Adrenal gland (tissue), 5 donors: ENCODE results near the gene MCU.

Experiments used
- POLR2A ChIP-seq, 2 donors: fragments of 450-650 bp; IDR thresholded peaks; one replicate each; pipeline ENCODE4 v1.6.1; 2017; ENCODE audit warnings: antibody characterized with exemption in 2 of 2, mild to moderate bottlenecking in 2 of 2, moderate library complexity in 1 of 2
- TF ChIP-seq, protein P1 (sequence below), 6 experiments: fragments of 450-650 bp in 4 of 6; fragments of 200-600 bp in 2 of 6; sonication (generic) in 1 of 6; IDR thresholded peaks; 1 replicate in 5 of 6; 2 replicates in 1 of 6; pipeline versions ENCODE4 v1.5.1 to v1.8.0; 2016 to 2021; ENCODE audit warnings: antibody characterized with exemption in 6 of 6, mild to moderate bottlenecking in 2 of 6, moderate library complexity in 1 of 6
- donor health status: DM: no; HTN: no; CAD: no.

DNA sequence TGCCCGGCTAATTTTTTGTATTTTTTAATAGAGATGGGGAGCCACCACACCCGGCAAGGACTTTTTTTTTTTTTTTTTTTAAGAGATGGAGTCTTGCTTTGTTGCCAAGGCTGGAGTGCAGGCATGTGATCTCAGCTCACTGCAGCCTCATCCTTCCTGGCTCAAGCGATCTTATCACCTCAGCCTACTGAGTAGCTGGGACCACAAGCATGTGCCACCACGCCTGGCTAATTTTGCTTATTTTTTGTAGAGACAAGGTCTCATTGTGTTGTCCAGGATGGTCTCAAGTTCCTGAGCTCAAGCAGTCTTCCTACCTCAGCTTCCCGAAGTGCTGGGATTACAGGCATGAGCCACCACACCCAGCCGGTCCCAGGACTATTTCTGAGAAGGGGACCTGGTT is 9.3 kb upstream of the MCU start:
- no peak for TF ChIP-seq POLR2A (IDR thresholded peaks at IDR 0.05)
- TF ChIP-seq, protein P1, sequence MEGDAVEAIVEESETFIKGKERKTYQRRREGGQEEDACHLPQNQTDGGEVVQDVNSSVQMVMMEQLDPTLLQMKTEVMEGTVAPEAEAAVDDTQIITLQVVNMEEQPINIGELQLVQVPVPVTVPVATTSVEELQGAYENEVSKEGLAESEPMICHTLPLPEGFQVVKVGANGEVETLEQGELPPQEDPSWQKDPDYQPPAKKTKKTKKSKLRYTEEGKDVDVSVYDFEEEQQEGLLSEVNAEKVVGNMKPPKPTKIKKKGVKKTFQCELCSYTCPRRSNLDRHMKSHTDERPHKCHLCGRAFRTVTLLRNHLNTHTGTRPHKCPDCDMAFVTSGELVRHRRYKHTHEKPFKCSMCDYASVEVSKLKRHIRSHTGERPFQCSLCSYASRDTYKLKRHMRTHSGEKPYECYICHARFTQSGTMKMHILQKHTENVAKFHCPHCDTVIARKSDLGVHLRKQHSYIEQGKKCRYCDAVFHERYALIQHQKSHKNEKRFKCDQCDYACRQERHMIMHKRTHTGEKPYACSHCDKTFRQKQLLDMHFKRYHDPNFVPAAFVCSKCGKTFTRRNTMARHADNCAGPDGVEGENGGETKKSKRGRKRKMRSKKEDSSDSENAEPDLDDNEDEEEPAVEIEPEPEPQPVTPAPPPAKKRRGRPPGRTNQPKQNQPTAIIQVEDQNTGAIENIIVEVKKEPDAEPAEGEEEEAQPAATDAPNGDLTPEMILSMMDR (IDR thresholded peaks at IDR 0.05), result no peak
